Endodermal cell (in vitro differentiated cells): ENCODE measurements around the gene UGT1A10. TPM values are rescaled to one million over a fixed set of nuclear protein-coding genes. Genes with fewer than 3 reads are reported as not detected.

Experiments
- DNase-seq: peaks from one replicate; pipeline ENCODE4 v3.0.0-alpha.2; 2017
- H3K27ac ChIP-seq: 2 replicates; pipeline ENCODE4 v1.5.1; 2013; ENCODE audit warnings: mild to moderate bottlenecking, low read depth, low read length, moderate library complexity
- H3K27me3 ChIP-seq: 2 replicates; pipeline ENCODE4 v1.6.1; 2013; ENCODE audit warnings: mild to moderate bottlenecking, low read length, moderate library complexity; ENCODE audit not compliant: insufficient read depth, control insufficient read depth, poor library complexity, severe bottlenecking
- H3K36me3 ChIP-seq: 2 replicates; pipeline ENCODE4 v1.7.0; 2013; ENCODE audit warnings: mild to moderate bottlenecking, low read length, moderate library complexity; ENCODE audit not compliant: control insufficient read depth, insufficient read depth
- H3K4me1 ChIP-seq: one replicate; pipeline ENCODE4 v1.7.0; 2013; ENCODE audit warnings: low read length; ENCODE audit not compliant: control insufficient read depth, insufficient read depth
- H3K4me3 ChIP-seq: 2 replicates; pipeline ENCODE4 v1.5.1; 2013; ENCODE audit warnings: mild to moderate bottlenecking, low read length, moderate library complexity
- H3K9ac ChIP-seq: 2 replicates; pipeline ENCODE4 v1.6.1; 2013; ENCODE audit warnings: mild to moderate bottlenecking, low read length, moderate library complexity; ENCODE audit not compliant: poor library complexity, severe bottlenecking; ENCODE audit errors: extremely low read depth
- H3K9me3 ChIP-seq: 2 replicates; pipeline ENCODE4 v1.6.1; 2013; ENCODE audit warnings: mild to moderate bottlenecking, low read length, moderate library complexity; ENCODE audit not compliant: control insufficient read depth
- H3K27ac Mint-ChIP-seq: 2 replicates; pipeline ENCODE4 v1.8.0; 2020; ENCODE audit warnings: mixed read lengths
- H3K27me3 Mint-ChIP-seq: 2 replicates; pipeline ENCODE4 v1.8.0; 2021; ENCODE audit warnings: mild to moderate bottlenecking, mixed read lengths; ENCODE audit not compliant: insufficient read depth
- H3K36me3 Mint-ChIP-seq: 2 replicates; pipeline ENCODE4 v1.8.0; 2020; ENCODE audit warnings: low read depth, mixed read lengths
- H3K4me1 Mint-ChIP-seq: 2 replicates; pipeline ENCODE4 v1.8.0; 2020; ENCODE audit warnings: mixed read lengths
- H3K4me3 Mint-ChIP-seq: 2 replicates; pipeline ENCODE4 v1.8.0; 2020; ENCODE audit warnings: mild to moderate bottlenecking, moderate library complexity, mixed read lengths
- H3K9me3 Mint-ChIP-seq: 2 replicates; pipeline ENCODE4 v1.8.0; 2020; ENCODE audit warnings: mild to moderate bottlenecking, mixed read lengths
- WGBS, 2 experiments: methylation state at CpG; one replicate each; pipeline versions ENCODE4 v1.1.5 to v1.1.7; 2013; ENCODE audit warnings: missing lambda C conversion rate in 2 of 2, mixed read lengths in 1 of 2; ENCODE audit not compliant: insufficient coverage in 1 of 2, insufficient read length in 1 of 2; 5-methylcytosine and 5-hydroxymethylcytosine counted together
- total RNA-seq, 2 donors: library from RNA; stranded (reverse); fragmentation: NEBNext Ultra II Directional in 1 of 2; extraction: Animal tissue kit (Norgen Biotek cat#: 25700) in 1 of 2; gene quantifications; 2 replicates in 1 of 2; 3 replicates in 1 of 2; pipeline ENCODE4 v1.2.1, GENCODE V29; 2021
- TF ChIP-seq, protein P1 (sequence below): fragments of 200-600 bp; sonication (generic); conservative IDR thresholded peaks from 2 replicates; pipeline ENCODE4 v1.5.0; 2021; ENCODE audit warnings: antibody characterized with exemption, mild to moderate bottlenecking

Gene UGT1A10
- total RNA-seq, 2 donors from 2014 or later, result 0.13 TPM; not detected in 1

DNA sequence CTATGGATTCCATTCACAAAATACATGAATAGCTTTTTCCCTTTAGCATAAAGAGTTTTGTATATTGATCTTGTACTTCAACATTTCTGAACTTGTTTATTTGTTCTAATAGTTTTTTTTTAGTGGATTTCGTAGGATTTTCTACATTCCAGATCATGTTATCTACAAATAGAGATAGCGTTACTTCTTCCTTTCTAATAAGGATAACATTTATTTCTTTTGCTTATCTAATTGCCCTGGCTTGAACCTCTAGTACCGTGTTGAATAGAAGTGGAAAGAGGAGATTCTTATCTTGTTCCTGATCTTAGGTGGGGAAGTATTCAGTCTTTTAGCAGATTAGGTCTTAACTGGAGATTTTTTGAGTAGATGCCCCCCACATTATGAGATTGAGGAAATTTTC lies 66.0 kb downstream of the UGT1A10 start:
- H3K9me3 Mint-ChIP-seq, result peaks cover 3% of the 10 kb centered on the region
- H3K27me3 Mint-ChIP-seq, result peaks cover 1% of the 10 kb centered on the region
- WGBS, 2 experiments, result 78% methylated on average over 3 of the region's 3 CpGs; no CpG with 5 or more reads in 1 of the 2 experiments
- no peak for DNase-seq
- H3K9me3 ChIP-seq, result no peaks in the 10 kb centered on the region
- no peaks in the 10 kb centered on the region for H3K36me3 ChIP-seq
- no peak overlapping the region for H3K4me3 Mint-ChIP-seq
- H3K36me3 Mint-ChIP-seq, result no peaks in the 10 kb centered on the region
- H3K27ac ChIP-seq, result no peak overlapping the region
- H3K9ac ChIP-seq, result no peak overlapping the region
- no peak overlapping the region for H3K27ac Mint-ChIP-seq
- TF ChIP-seq, protein P1, sequence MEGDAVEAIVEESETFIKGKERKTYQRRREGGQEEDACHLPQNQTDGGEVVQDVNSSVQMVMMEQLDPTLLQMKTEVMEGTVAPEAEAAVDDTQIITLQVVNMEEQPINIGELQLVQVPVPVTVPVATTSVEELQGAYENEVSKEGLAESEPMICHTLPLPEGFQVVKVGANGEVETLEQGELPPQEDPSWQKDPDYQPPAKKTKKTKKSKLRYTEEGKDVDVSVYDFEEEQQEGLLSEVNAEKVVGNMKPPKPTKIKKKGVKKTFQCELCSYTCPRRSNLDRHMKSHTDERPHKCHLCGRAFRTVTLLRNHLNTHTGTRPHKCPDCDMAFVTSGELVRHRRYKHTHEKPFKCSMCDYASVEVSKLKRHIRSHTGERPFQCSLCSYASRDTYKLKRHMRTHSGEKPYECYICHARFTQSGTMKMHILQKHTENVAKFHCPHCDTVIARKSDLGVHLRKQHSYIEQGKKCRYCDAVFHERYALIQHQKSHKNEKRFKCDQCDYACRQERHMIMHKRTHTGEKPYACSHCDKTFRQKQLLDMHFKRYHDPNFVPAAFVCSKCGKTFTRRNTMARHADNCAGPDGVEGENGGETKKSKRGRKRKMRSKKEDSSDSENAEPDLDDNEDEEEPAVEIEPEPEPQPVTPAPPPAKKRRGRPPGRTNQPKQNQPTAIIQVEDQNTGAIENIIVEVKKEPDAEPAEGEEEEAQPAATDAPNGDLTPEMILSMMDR, result no peak
- H3K4me1 Mint-ChIP-seq, result peaks cover 24% of the 10 kb centered on the region
- no peaks in the 10 kb centered on the region for H3K27me3 ChIP-seq
- no peak overlapping the region for H3K4me3 ChIP-seq
- H3K4me1 ChIP-seq, result peaks cover 6% of the 10 kb centered on the region

DNA sequence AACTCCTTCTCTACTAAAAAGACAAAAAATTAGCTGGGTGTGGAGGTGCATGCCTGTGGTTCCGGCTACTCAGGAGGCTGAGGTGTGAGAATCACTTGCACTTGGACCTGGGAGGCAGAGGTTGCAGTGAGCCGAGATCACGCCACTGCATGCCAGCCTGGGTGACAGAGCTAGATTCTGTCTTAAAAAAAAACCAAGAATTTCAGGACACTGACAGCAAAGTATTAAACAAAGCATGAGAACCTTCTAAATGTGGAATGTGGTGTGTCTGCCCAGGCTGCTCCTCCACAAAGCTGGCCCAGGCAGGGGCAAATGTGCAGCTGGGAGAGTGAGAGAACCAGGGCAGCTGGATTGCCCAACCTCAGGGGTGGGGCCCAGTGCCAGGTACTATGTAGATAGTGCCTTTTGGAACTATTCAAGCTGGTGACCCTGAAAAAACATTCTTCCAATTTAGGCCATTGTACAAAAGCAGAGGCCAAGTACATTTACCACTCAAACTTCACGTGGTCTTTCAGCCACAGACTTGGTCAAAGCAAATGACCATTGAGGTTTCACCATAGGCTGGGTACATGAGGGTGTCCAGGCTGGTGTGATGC lies 69.8 kb downstream of the UGT1A10 start:
- Mint-ChIP-seq H3K27ac (no peak overlapping the region), H3K9me3 (peaks cover 3% of the 10 kb centered on the region), H3K27me3 (peaks cover 1% of the 10 kb centered on the region), H3K4me1 (peaks cover 18% of the 10 kb centered on the region), H3K4me3 (no peak overlapping the region), H3K36me3 (no peaks in the 10 kb centered on the region)
- Histone ChIP-seq H3K9ac (no peak overlapping the region), H3K9me3 (no peaks in the 10 kb centered on the region), H3K36me3 (no peaks in the 10 kb centered on the region), H3K4me3 (no peak overlapping the region), H3K4me1 (no peaks in the 10 kb centered on the region), H3K27ac (no peak overlapping the region), H3K27me3 (no peaks in the 10 kb centered on the region)
- DNase-seq, result no peak
- WGBS, 2 experiments, result 73 to 75% methylated on average over 4 of the region's 4 CpGs
- TF ChIP-seq, protein P1, result no peak

DNA sequence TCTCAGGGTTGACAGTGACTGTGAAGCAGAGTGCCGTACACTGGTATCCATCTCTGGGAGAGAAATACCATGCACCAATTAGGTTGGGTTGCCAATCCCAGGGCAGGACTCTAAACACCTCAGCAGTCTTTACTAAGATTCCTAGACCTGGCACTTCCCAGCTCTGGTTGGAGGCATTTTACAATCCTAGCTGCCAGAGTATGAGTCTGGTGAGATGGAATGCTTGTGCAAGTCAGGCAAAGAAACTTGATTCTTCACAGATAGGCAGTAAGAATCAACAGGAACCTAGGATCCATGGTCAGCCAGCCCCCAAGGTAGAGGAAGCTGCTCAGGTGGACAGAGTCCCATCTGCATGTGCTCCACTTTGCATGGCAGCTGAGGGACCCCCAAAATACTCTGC lies 70.5 kb downstream of the UGT1A10 start:
- Histone ChIP-seq H3K9me3 (no peaks in the 10 kb centered on the region), H3K27ac (no peak overlapping the region), H3K4me1 (no peaks in the 10 kb centered on the region), H3K27me3 (no peaks in the 10 kb centered on the region), H3K36me3 (no peaks in the 10 kb centered on the region), H3K4me3 (no peak overlapping the region), H3K9ac (no peak overlapping the region)
- Mint-ChIP-seq H3K36me3 (no peaks in the 10 kb centered on the region), H3K4me3 (no peak overlapping the region), H3K9me3 (no peaks in the 10 kb centered on the region), H3K27ac (no peak overlapping the region), H3K4me1 (peaks cover 18% of the 10 kb centered on the region), H3K27me3 (no peaks in the 10 kb centered on the region)
- 71% methylated on average over 1 of the region's 1 CpG; no CpG with 5 or more reads in 1 of the 2 experiments for WGBS, 2 experiments
- DNase-seq, result no peak
- TF ChIP-seq, protein P1, result no peak
